ENCODE data around the gene CYCS. TPM values are rescaled to one million over a fixed set of nuclear protein-coding genes. Genes with fewer than 3 reads are reported as not detected.

The CYCS gene
- total and polyA plus RNA-seq, 7 donors: 241 to 646 (median 331) TPM

GRCh38 chr7:25103773-25104172 is 21.3 kb downstream of the CYCS start:
- Histone ChIP-seq H3K27me3 (ENCODE audit: insufficient read depth in 3 of 3, low read length in 2 of 3) (peaks cover 0 to 3% (median 0%) of the 10 kb centered on the region in 3 donors), H3K4me3 (no peak overlapping the region), H3K4me1 (no peaks in the 10 kb centered on the region), H3K36me3 (ENCODE audit: insufficient read depth in 1 of 2, low read depth in 1 of 2) (no peaks in the 10 kb centered on the region), H3K9me3 (no peaks in the 10 kb centered on the region), H3K27ac (no peak overlapping the region)
- DNase-seq (no peak), ATAC-seq (no peak)
- intact Hi-C loops (cut with DNase I): no loop called here
- TF ChIP-seq CTCF (IDR thresholded peaks at IDR 0.05): no peak
- WGBS, 3 donors: 87 to 92% (median 89%) methylated on average over 5 of the region's 5 CpGs

- H3K27ac ChIP-seq: no peak overlapping the region
- intact Hi-C loops (cut with DNase I): no loop called here
- no peak for ATAC-seq
- TF ChIP-seq CTCF (IDR thresholded peaks at IDR 0.05): no peak
- no peak overlapping the region for H3K4me3 ChIP-seq
- H3K4me1 ChIP-seq: no peaks in the 10 kb centered on the region
- no peaks in the 10 kb centered on the region for H3K9me3 ChIP-seq
- peaks cover 0 to 3% (median 0%) of the 10 kb centered on the region in 3 donors for H3K27me3 ChIP-seq (ENCODE audit: insufficient read depth in 3 of 3, low read length in 2 of 3)
- no peak for DNase-seq
- no peaks in the 10 kb centered on the region for H3K36me3 ChIP-seq (ENCODE audit: insufficient read depth in 1 of 2, low read depth in 1 of 2)
Observed at GRCh38 chr7:25101817-25102216, 23.2 kb downstream of the CYCS start.

GRCh38 chr7:25098096-25099046 is 26.7 kb downstream of the CYCS start:
- Histone ChIP-seq H3K36me3 (ENCODE audit: insufficient read depth in 1 of 2, low read depth in 1 of 2) (no peaks in the 10 kb centered on the region), H3K4me3 (no peak overlapping the region), H3K9me3 (no peaks in the 10 kb centered on the region), H3K27ac (no peak overlapping the region), H3K4me1 (no peaks in the 10 kb centered on the region), H3K27me3 (ENCODE audit: insufficient read depth in 3 of 3, low read length in 2 of 3) (peaks cover 0 to 3% (median 0%) of the 10 kb centered on the region in 3 donors)
- WGBS, 3 donors: 28 to 32% (median 32%) methylated on average over 11 of the region's 11 CpGs
- peak in 1 of 2 donors; percentile 25 for DNase-seq
- TF ChIP-seq CTCF (IDR thresholded peaks at IDR 0.05): peak; percentile 84
- intact Hi-C loops (cut with DNase I): loop anchor here in 1 of 2 donors (5.0 to 10.0 kb wide), 2 partner anchors 114 to 286 kb away; partner anchors contain the start of gene OSBPL3
- peak; percentile 58 to 77 (median 76) for ATAC-seq

- H3K9me3 ChIP-seq: no peaks in the 10 kb centered on the region
- DNase-seq: no peak
- H3K27ac ChIP-seq: no peak overlapping the region
- TF ChIP-seq CTCF (IDR thresholded peaks at IDR 0.05): no peak
- no peaks in the 10 kb centered on the region for H3K27me3 ChIP-seq (ENCODE audit: insufficient read depth in 3 of 3, low read length in 2 of 3)
- H3K36me3 ChIP-seq (ENCODE audit: insufficient read depth in 1 of 2, low read depth in 1 of 2): no peaks in the 10 kb centered on the region
- intact Hi-C loops (cut with DNase I): loop anchor here in 1 of 2 donors (5.0 to 10.0 kb wide), 2 partner anchors 111 to 283 kb away; partner anchors contain the start of gene OSBPL3
- no peak for ATAC-seq
- no peaks in the 10 kb centered on the region for H3K4me1 ChIP-seq
- H3K4me3 ChIP-seq: no peak overlapping the region
- WGBS, 3 donors: 62 to 65% (median 65%) methylated on average over 5 of the region's 5 CpGs
Observed at GRCh38 chr7:25095516-25096345, 29.3 kb downstream of the CYCS start.
